Measurements from ENCODE around the gene RGS14. TPM values are rescaled to one million over a fixed set of nuclear protein-coding genes. Genes with fewer than 3 reads are reported as not detected.

RGS14 gene
- total RNA-seq, 1 experiment from 2014 or later = 9.4 TPM

DNA sequence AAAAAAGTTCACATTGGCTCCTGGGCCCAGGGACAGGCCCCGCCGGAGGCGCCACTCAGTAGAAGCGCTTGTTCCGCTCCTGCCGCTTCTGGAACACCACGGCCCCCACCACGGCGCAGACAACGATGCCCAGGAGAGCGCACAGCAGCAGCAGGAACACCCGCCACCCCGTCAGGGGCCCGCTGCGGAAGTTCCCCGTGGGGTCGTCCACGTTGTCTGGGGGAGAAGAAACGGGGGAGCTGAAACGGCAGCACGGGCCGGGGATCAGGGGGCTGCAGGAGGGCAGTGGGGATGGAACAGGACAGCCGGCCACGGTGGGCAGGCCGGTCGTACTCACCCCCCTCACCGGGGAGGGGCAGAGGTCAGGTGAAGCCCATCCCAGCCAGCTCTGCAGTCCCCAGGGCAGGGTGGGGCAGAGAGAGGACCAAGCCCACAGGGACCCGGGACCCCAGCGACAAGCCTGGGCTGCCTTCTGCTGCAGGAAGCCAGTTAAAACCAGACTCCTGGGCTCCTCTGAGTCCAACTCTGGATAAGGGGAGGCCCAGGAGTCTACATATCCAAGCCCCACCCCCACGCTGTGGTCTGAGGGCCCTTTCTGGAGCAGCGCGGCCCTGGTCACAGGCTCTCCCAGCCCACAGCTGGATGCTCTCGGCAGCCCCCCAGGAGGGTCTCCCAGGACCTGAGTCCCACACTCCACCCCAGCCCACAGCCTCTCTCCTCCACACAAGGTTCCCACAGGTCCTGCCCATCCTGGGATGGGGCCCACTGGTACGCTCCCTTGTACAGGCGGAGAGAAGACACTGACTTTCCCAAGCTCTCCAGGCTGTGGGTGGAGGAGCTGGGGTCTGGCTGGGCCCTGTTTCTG is 25.5 kb upstream of the RGS14 start:
- CTCF ChIA-PET = no interaction called here
- no peak for ATAC-seq

More for the DNA sequence above, 25.5 kb upstream of the RGS14 start:
- TF ChIP-seq, protein P1, sequence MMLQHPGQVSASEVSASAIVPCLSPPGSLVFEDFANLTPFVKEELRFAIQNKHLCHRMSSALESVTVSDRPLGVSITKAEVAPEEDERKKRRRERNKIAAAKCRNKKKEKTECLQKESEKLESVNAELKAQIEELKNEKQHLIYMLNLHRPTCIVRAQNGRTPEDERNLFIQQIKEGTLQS (IDR thresholded peaks at IDR 0.05) = no peak
- TF ChIP-seq, protein P2, sequence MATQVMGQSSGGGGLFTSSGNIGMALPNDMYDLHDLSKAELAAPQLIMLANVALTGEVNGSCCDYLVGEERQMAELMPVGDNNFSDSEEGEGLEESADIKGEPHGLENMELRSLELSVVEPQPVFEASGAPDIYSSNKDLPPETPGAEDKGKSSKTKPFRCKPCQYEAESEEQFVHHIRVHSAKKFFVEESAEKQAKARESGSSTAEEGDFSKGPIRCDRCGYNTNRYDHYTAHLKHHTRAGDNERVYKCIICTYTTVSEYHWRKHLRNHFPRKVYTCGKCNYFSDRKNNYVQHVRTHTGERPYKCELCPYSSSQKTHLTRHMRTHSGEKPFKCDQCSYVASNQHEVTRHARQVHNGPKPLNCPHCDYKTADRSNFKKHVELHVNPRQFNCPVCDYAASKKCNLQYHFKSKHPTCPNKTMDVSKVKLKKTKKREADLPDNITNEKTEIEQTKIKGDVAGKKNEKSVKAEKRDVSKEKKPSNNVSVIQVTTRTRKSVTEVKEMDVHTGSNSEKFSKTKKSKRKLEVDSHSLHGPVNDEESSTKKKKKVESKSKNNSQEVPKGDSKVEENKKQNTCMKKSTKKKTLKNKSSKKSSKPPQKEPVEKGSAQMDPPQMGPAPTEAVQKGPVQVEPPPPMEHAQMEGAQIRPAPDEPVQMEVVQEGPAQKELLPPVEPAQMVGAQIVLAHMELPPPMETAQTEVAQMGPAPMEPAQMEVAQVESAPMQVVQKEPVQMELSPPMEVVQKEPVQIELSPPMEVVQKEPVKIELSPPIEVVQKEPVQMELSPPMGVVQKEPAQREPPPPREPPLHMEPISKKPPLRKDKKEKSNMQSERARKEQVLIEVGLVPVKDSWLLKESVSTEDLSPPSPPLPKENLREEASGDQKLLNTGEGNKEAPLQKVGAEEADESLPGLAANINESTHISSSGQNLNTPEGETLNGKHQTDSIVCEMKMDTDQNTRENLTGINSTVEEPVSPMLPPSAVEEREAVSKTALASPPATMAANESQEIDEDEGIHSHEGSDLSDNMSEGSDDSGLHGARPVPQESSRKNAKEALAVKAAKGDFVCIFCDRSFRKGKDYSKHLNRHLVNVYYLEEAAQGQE (IDR thresholded peaks at IDR 0.05; ENCODE audit: low read depth) = no peak
- TF ChIP-seq ZNF274 (IDR thresholded peaks at IDR 0.05; ENCODE audit: low read depth, low read length) = no peak
- no peak for TF ChIP-seq SP1 (IDR thresholded peaks at IDR 0.05; ENCODE audit: low read depth)
- TF ChIP-seq CEBPB (IDR thresholded peaks at IDR 0.05; ENCODE audit: low read depth) = no peak
- TF ChIP-seq SIN3A (IDR thresholded peaks at IDR 0.05; ENCODE audit: low read depth) = no peak
- TF ChIP-seq EZH2phosphoT487 (IDR thresholded peaks at IDR 0.05; ENCODE audit: borderline replicate concordance) = no peak
- TF ChIP-seq ZFX (IDR thresholded peaks at IDR 0.05) = no peak
- TF ChIP-seq EZH2 (IDR thresholded peaks at IDR 0.05) = no peak
- no peak for TF ChIP-seq RAD21 (IDR thresholded peaks at IDR 0.05; ENCODE audit: low read depth)
- TF ChIP-seq TCF7L2 (IDR thresholded peaks at IDR 0.05; ENCODE audit: borderline replicate concordance, extremely low read depth, insufficient read depth, insufficient read length) = no peak
- no peak for TF ChIP-seq POLR2AphosphoS5 (IDR thresholded peaks at IDR 0.05; ENCODE audit: low read depth, low read length)
- TF ChIP-seq, protein P3, sequence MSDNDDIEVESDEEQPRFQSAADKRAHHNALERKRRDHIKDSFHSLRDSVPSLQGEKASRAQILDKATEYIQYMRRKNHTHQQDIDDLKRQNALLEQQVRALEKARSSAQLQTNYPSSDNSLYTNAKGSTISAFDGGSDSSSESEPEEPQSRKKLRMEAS (IDR thresholded peaks at IDR 0.05) = no peak
- TF ChIP-seq FOSL1 (IDR thresholded peaks at IDR 0.05; ENCODE audit: low read depth) = no peak
- TF ChIP-seq, protein P4, sequence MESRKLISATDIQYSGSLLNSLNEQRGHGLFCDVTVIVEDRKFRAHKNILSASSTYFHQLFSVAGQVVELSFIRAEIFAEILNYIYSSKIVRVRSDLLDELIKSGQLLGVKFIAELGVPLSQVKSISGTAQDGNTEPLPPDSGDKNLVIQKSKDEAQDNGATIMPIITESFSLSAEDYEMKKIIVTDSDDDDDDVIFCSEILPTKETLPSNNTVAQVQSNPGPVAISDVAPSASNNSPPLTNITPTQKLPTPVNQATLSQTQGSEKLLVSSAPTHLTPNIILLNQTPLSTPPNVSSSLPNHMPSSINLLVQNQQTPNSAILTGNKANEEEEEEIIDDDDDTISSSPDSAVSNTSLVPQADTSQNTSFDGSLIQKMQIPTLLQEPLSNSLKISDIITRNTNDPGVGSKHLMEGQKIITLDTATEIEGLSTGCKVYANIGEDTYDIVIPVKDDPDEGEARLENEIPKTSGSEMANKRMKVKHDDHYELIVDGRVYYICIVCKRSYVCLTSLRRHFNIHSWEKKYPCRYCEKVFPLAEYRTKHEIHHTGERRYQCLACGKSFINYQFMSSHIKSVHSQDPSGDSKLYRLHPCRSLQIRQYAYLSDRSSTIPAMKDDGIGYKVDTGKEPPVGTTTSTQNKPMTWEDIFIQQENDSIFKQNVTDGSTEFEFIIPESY (IDR thresholded peaks at IDR 0.05; ENCODE audit: extremely low read depth, insufficient replicate concordance, low read length) = no peak
- TF ChIP-seq POLR2A (IDR thresholded peaks at IDR 0.05; ENCODE audit: borderline replicate concordance, extremely low read depth, insufficient read depth, insufficient read length) = no peak
- no peak for TF ChIP-seq EGR1 (IDR thresholded peaks at IDR 0.05; ENCODE audit: low read depth)
- TF ChIP-seq, protein P5, sequence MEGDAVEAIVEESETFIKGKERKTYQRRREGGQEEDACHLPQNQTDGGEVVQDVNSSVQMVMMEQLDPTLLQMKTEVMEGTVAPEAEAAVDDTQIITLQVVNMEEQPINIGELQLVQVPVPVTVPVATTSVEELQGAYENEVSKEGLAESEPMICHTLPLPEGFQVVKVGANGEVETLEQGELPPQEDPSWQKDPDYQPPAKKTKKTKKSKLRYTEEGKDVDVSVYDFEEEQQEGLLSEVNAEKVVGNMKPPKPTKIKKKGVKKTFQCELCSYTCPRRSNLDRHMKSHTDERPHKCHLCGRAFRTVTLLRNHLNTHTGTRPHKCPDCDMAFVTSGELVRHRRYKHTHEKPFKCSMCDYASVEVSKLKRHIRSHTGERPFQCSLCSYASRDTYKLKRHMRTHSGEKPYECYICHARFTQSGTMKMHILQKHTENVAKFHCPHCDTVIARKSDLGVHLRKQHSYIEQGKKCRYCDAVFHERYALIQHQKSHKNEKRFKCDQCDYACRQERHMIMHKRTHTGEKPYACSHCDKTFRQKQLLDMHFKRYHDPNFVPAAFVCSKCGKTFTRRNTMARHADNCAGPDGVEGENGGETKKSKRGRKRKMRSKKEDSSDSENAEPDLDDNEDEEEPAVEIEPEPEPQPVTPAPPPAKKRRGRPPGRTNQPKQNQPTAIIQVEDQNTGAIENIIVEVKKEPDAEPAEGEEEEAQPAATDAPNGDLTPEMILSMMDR (IDR thresholded peaks at IDR 0.05 in 2 of 3, conservative IDR thresholded peaks at IDR 0.05 in 1 of 3; ENCODE audit: borderline replicate concordance in 1 of 3, insufficient read depth in 1 of 3, low read depth in 2 of 3, low read length in 2 of 3) = no peak
- no peak for TF ChIP-seq ELF1 (IDR thresholded peaks at IDR 0.05; ENCODE audit: borderline replicate concordance, low read depth)
- TF ChIP-seq CBX3 (IDR thresholded peaks at IDR 0.05; ENCODE audit: low read depth) = no peak
- Histone ChIP-seq H2AFZ (ENCODE audit: low read depth, low read length, poor library complexity, severe bottlenecking) (no peak overlapping the region), H3K79me2 (ENCODE audit: insufficient read depth, low read length) (no peaks in the 10 kb centered on the region), H3K9ac (ENCODE audit: low read length) (no peak overlapping the region), H3K9me2 (ENCODE audit: insufficient read depth) (no peaks in the 10 kb centered on the region), H3K4me2 (ENCODE audit: low read length) (no peak overlapping the region), H3K27me3 (ENCODE audit: insufficient read depth, low read length) (no peaks in the 10 kb centered on the region), H3K4me3 (replicated peaks in 1 of 2; ENCODE audit: low read depth in 1 of 2, low read length in 2 of 2) (no peak overlapping the region), H3K9me3 (ENCODE audit: control insufficient read depth in 1 of 2, insufficient read depth in 1 of 2, low read depth in 1 of 2, low read length in 2 of 2) (no peaks in the 10 kb centered on the region), H4K20me1 (ENCODE audit: insufficient read depth) (no peaks in the 10 kb centered on the region), H3K36me3 (ENCODE audit: control insufficient read depth in 1 of 2, insufficient read depth in 2 of 2, low read length in 2 of 2) (peaks cover 20 to 23% of the 10 kb centered on the region in 2 experiments; a peak in 3 of 4 replicates), H3K4me1 (ENCODE audit: control insufficient read depth in 1 of 2, insufficient read depth in 2 of 2, low read length in 2 of 2) (no peaks in the 10 kb centered on the region), H3K27ac (ENCODE audit: low read depth, low read length) (no peak overlapping the region)
- BruUV-seq (replicated peaks) = no TSS peak
- intact Hi-C loops (cut with micrococcal nuclease) = no loop called here
- RAD21 ChIA-PET (ENCODE audit: low non-redundant PET in 1 of 2, low total read pairs in 2 of 2, uncharacterized antibody in 2 of 2, unreplicated experiment in 2 of 2) = no interaction called here
- no peak for DNase-seq (ENCODE audit: low read depth, low spot score)
- POLR2A ChIA-PET = no interaction called here

Data from HCT116 (cell line).